HL-60/S4 treated with retinoic acid at 250 ng/mL for 4 days and 3 days (cell line): ENCODE data around the gene RBM12.

Source experiments
- in situ Hi-C: fragments of 300-500 bp; cut with MboI; formaldehyde crosslinking; loops from 2 replicates; pipeline ENCODE4 v1.7.0; 2022; ENCODE audit warnings: low sequenced_read_pairs

RBM12 gene

DNA sequence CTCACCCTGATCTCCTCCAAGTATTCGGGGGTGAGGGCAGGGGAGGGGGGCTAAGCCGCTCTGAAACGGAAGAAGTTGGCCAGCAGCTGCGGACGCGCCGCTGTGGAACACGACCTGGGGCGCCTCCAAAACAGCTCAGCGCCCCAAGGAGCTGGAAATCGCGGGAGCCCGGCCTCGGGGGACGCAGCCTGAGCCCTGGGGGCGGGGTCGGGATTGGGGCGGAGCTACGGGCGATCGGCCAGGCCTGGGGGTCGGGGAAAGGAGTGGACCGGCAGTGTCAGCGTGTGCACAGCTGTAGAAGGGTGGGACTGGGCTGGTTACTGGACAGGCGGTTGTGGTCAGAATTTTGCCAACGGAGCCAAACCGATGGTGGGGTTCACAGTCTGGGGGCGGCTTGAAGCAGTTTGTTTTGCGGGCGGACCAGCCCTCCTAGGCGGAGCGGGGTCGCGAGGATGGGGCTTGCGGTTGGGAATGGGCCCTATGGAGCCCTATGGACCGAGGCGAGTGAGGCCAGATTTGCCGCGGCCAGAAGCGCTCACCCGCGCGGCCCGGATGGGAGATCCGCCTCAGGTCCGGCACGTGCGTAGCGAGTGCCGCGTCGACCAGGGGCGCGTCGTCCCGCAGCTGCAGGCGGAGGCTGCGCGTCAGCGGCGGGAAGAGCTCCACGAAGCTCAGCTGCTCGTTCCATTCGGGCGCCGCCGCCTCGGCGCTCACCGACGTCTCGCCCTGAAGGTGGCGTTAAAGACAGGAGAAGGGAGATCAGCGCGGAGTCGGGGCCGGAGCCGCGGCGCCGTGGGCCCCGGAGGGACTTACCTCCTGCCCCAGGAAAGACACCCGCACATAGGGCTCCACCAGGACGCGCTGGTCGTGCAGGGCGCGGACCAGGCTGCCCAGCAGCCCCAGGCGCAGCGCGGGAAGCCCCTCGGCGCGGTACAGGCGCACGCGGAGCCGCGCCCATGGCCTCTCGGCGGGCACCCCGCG lies 63.4 kb downstream of the RBM12 start:
- in situ Hi-C loops = no loop called here

DNA sequence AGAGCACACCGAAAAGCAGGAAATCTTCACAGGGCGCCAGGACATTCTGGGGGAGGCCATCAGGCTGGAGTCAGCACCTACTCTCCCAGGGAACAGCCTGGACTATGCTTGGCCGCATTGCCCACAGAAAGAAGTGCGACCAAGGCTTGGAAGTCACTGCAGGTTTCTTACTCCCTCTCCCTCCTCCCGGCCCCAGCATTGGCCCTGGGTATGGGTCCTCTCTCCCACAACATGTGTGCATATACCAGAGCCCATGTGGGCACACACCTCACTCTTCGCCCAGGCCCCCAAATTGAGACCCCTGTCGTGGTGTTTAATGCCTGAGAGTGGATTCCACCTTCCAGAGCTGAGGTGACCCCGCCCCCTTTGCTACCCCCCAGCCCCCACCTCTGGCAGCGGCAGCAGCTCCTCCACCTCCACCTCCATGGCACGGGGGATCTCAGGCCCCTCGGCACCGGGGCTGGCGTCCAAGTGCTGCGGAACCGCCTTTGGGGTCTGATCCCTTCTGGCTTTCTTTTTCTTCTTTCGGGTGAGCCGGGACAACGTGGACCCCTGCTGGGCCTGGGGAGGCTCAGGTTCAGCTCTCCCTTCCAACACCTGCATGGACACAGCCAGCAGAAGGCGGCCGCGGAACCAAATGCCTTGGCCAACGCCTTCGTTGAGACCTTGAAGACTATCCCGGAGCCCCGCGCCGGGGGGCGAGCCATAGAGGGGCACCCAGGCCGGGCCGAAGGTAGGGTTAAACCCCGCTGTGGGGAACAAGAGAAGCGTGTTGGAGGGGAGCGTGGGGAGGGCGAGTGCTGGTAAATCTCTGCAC lies 64.3 kb downstream of the RBM12 start:
- in situ Hi-C loops = no loop called here

DNA sequence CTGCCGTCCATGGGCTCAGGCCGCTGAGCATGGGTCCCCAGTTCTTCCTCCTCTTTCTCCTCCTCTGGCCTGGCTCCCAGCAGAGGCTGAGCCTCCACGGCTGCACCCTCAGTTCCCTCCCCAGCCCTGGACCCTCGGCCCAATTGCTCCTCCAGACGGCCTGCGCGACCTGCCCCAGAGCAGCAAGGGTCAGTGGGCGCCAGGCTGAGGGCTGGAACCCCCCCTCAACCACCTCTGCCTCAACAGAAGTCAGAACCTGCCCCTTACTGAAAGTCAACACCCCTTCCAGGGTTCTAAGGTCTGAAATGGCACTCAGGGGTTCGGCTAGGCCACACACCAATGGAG lies 65.0 kb downstream of the RBM12 start:
- in situ Hi-C loops = no loop called here
